Measurements from ENCODE around the gene SIMC1.
"Not testable (repeated sequence)": the region's sequence is repeated elsewhere in the genome, so short reads cannot be mapped to it uniquely, and the experiment has no call there.

- TF ChIP-seq POLR2A (IDR thresholded peaks at IDR 0.05; ENCODE audit: low read depth); EP300 (IDR thresholded peaks at IDR 0.05); CTCF (IDR thresholded peaks at IDR 0.05); POLR2AphosphoS5 (IDR thresholded peaks at IDR 0.05): not testable (repeated sequence)
These were observed 19.8 kb downstream of the SIMC1 start for GRCh38 chr5:176257871-176258505.

Data from esophagus muscularis mucosa (tissue), 4 donors.